ENCODE measurements around the gene RALGAPA2. TPM values are rescaled to one million over a fixed set of nuclear protein-coding genes. Genes with fewer than 3 reads are reported as not detected.

RALGAPA2 gene
- total RNA-seq, 1 experiment from 2014 or later, result 10.8 TPM

DNA sequence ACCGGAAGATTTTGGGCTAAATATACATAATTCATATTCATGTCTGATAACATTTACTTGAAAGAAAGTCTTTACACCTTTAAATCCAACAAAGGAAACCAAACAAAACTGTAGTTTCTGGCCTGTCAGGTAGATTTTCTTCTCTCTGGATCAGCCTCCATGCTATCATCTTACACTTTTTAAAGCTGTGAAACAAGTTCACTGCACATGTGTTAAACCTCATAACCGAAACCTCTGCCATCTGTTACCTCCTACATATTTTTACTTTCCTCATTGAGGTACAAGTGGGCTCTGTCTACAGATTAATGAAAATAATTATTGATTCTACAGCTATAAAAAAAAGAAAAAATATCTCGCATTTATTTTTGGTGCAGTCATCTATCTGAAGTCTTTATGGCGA lies 149.9 kb downstream of the RALGAPA2 start (continued):
- TF ChIP-seq FOSL1 (IDR thresholded peaks at IDR 0.05; ENCODE audit: low read depth) (no peak), POLR2A (IDR thresholded peaks at IDR 0.05; ENCODE audit: borderline replicate concordance, extremely low read depth, insufficient read depth, insufficient read length) (no peak)

DNA sequence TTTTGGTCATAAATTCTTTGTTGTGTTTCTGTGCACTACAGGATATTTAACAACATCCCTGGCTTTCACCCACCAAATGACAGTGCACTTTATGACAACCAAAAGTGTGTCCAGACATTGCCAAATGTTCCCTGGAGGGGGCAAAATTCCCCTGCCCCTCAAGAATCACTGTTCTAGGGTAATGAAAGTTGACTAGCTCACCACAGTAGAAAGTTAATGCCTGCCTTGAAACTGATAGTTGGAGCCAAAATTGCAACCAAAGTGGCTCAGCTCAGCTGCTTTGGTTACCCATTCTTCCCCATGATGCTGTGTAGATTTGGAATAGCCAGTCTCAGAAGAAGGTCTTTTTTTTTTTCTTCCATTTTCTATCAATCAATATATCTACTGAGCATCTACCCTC lies 150.6 kb downstream of the RALGAPA2 start:
- CTCF ChIA-PET, result no interaction called here
- ATAC-seq (no peak), DNase-seq (ENCODE audit: low read depth, low spot score) (no peak)
- Histone ChIP-seq H3K4me1 (ENCODE audit: control insufficient read depth in 1 of 2, insufficient read depth in 2 of 2, low read length in 2 of 2) (no peaks in the 10 kb centered on the region), H3K79me2 (ENCODE audit: insufficient read depth, low read length) (no peaks in the 10 kb centered on the region), H3K9me3 (ENCODE audit: control insufficient read depth in 1 of 2, insufficient read depth in 1 of 2, low read depth in 1 of 2, low read length in 2 of 2) (no peaks in the 10 kb centered on the region), H4K20me1 (ENCODE audit: insufficient read depth) (no peaks in the 10 kb centered on the region), H3K9me2 (ENCODE audit: insufficient read depth) (no peaks in the 10 kb centered on the region), H3K27ac (ENCODE audit: low read depth, low read length) (no peak overlapping the region), H3K36me3 (ENCODE audit: control insufficient read depth in 1 of 2, insufficient read depth in 2 of 2, low read length in 2 of 2) (no peaks in the 10 kb centered on the region), H3K27me3 (ENCODE audit: insufficient read depth, low read length) (no peaks in the 10 kb centered on the region), H3K4me3 (replicated peaks in 1 of 2; ENCODE audit: low read depth in 1 of 2, low read length in 2 of 2) (no peak overlapping the region), H3K9ac (ENCODE audit: low read length) (no peak overlapping the region), H2AFZ (ENCODE audit: low read depth, low read length, poor library complexity, severe bottlenecking) (no peak overlapping the region), H3K4me2 (ENCODE audit: low read length) (no peak overlapping the region)
- POLR2A ChIA-PET, result no interaction called here
- intact Hi-C loops (cut with micrococcal nuclease), result loop anchor here (10.0 kb wide), 1 partner anchor 777 kb away; no protein-coding TSS in a partner anchor
- RAD21 ChIA-PET (ENCODE audit: low non-redundant PET in 1 of 2, low total read pairs in 2 of 2, uncharacterized antibody in 2 of 2, unreplicated experiment in 2 of 2), result no interaction called here
- BruUV-seq (replicated peaks), result no TSS peak
- TF ChIP-seq SIN3A (IDR thresholded peaks at IDR 0.05; ENCODE audit: low read depth) (no peak), JUND (IDR thresholded peaks at IDR 0.05) (no peak), POLR2AphosphoS5 (IDR thresholded peaks at IDR 0.05; ENCODE audit: low read depth, low read length) (no peak), ZFX (IDR thresholded peaks at IDR 0.05) (no peak), TCF7L2 (IDR thresholded peaks at IDR 0.05; ENCODE audit: borderline replicate concordance, extremely low read depth, insufficient read depth, insufficient read length) (no peak), ELF1 (IDR thresholded peaks at IDR 0.05; ENCODE audit: borderline replicate concordance, low read depth) (no peak), YY1 (IDR thresholded peaks at IDR 0.05; ENCODE audit: extremely low read depth, insufficient replicate concordance, low read depth, low read length) (no peak), EZH2phosphoT487 (IDR thresholded peaks at IDR 0.05; ENCODE audit: borderline replicate concordance) (no peak), CBX3 (IDR thresholded peaks at IDR 0.05; ENCODE audit: low read depth) (no peak), CEBPB (IDR thresholded peaks at IDR 0.05; ENCODE audit: low read depth) (no peak), ZNF274 (IDR thresholded peaks at IDR 0.05; ENCODE audit: low read depth, low read length) (no peak), EZH2 (IDR thresholded peaks at IDR 0.05) (no peak), SP1 (IDR thresholded peaks at IDR 0.05; ENCODE audit: low read depth) (no peak)
- TF ChIP-seq, protein P1, sequence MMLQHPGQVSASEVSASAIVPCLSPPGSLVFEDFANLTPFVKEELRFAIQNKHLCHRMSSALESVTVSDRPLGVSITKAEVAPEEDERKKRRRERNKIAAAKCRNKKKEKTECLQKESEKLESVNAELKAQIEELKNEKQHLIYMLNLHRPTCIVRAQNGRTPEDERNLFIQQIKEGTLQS (IDR thresholded peaks at IDR 0.05), result no peak
- TF ChIP-seq, protein P2, sequence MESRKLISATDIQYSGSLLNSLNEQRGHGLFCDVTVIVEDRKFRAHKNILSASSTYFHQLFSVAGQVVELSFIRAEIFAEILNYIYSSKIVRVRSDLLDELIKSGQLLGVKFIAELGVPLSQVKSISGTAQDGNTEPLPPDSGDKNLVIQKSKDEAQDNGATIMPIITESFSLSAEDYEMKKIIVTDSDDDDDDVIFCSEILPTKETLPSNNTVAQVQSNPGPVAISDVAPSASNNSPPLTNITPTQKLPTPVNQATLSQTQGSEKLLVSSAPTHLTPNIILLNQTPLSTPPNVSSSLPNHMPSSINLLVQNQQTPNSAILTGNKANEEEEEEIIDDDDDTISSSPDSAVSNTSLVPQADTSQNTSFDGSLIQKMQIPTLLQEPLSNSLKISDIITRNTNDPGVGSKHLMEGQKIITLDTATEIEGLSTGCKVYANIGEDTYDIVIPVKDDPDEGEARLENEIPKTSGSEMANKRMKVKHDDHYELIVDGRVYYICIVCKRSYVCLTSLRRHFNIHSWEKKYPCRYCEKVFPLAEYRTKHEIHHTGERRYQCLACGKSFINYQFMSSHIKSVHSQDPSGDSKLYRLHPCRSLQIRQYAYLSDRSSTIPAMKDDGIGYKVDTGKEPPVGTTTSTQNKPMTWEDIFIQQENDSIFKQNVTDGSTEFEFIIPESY (IDR thresholded peaks at IDR 0.05; ENCODE audit: extremely low read depth, insufficient replicate concordance, low read length), result no peak
- TF ChIP-seq, protein P3, sequence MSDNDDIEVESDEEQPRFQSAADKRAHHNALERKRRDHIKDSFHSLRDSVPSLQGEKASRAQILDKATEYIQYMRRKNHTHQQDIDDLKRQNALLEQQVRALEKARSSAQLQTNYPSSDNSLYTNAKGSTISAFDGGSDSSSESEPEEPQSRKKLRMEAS (IDR thresholded peaks at IDR 0.05), result no peak
- TF ChIP-seq, protein P4, sequence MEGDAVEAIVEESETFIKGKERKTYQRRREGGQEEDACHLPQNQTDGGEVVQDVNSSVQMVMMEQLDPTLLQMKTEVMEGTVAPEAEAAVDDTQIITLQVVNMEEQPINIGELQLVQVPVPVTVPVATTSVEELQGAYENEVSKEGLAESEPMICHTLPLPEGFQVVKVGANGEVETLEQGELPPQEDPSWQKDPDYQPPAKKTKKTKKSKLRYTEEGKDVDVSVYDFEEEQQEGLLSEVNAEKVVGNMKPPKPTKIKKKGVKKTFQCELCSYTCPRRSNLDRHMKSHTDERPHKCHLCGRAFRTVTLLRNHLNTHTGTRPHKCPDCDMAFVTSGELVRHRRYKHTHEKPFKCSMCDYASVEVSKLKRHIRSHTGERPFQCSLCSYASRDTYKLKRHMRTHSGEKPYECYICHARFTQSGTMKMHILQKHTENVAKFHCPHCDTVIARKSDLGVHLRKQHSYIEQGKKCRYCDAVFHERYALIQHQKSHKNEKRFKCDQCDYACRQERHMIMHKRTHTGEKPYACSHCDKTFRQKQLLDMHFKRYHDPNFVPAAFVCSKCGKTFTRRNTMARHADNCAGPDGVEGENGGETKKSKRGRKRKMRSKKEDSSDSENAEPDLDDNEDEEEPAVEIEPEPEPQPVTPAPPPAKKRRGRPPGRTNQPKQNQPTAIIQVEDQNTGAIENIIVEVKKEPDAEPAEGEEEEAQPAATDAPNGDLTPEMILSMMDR (IDR thresholded peaks at IDR 0.05 in 2 of 3, conservative IDR thresholded peaks at IDR 0.05 in 1 of 3; ENCODE audit: borderline replicate concordance in 1 of 3, insufficient read depth in 1 of 3, low read depth in 2 of 3, low read length in 2 of 3), result no peak

Data from HCT116 (cell line).